Calu3 (cell line): ENCODE measurements around the gene OLFM1. TPM values are rescaled to one million over a fixed set of nuclear protein-coding genes. Genes with fewer than 3 reads are reported as not detected.

Experiments
- BruUV-seq: library from RNA; stranded (reverse); fragments of 400-500 nt; replicated peaks from 2 replicates; lab custom pipeline; 2021; lab: Mats Ljungman, UMichigan
- CTCF ChIA-PET: fragments of 300-600 bp; sonication (Branson Sonifier 250); formaldehyde crosslinking; loops from one replicate; lab custom pipeline; 2022; ENCODE audit warnings: antibody characterized with exemption; lab: Charles Lee
- DNase-seq: peaks from one replicate; pipeline ENCODE4 v3.0.0; 2022
- H3K27ac Mint-ChIP-seq: one replicate; pipeline ENCODE4 v1.8.0; 2022; ENCODE audit warnings: mixed read lengths; ENCODE audit not compliant: unreplicated experiment
- H3K27me3 Mint-ChIP-seq: one replicate; pipeline ENCODE4 v1.8.0; 2022; ENCODE audit warnings: mixed read lengths; ENCODE audit not compliant: unreplicated experiment
- H3K36me3 Mint-ChIP-seq: one replicate; pipeline ENCODE4 v1.8.0; 2022; ENCODE audit warnings: mild to moderate bottlenecking, moderate library complexity, mixed read lengths; ENCODE audit not compliant: insufficient read depth, unreplicated experiment
- H3K4me1 Mint-ChIP-seq: one replicate; pipeline ENCODE4 v1.8.0; 2022; ENCODE audit warnings: mild to moderate bottlenecking, low read depth, mixed read lengths; ENCODE audit not compliant: unreplicated experiment
- H3K4me3 Mint-ChIP-seq: one replicate; pipeline ENCODE4 v1.8.0; 2022; ENCODE audit warnings: mild to moderate bottlenecking, low read depth, moderate library complexity, mixed read lengths; ENCODE audit not compliant: unreplicated experiment
- H3K9me3 Mint-ChIP-seq: one replicate; pipeline ENCODE4 v1.8.0; 2022; ENCODE audit warnings: low read depth, mixed read lengths; ENCODE audit not compliant: unreplicated experiment
- intact Hi-C: fragments of 100-400 bp; cut with micrococcal nuclease; formaldehyde crosslinking; loops from one replicate; pipeline ENCODE4 v1.10.0; 2022; ENCODE audit not compliant: unreplicated experiment
- total RNA-seq: library from RNA; stranded (reverse); gene quantifications from 2 replicates; pipeline ENCODE4 v1.2.3, GENCODE V29; 2022
- TF ChIP-seq, protein P1 (sequence below): fragments of 200-600 bp; IDR thresholded peaks from one replicate; pipeline ENCODE4 v1.8.0; 2022; ENCODE audit warnings: antibody characterized with exemption; ENCODE audit not compliant: unreplicated experiment

The OLFM1 gene
- total RNA-seq, 1 experiment from 2014 or later: 5.5 TPM

DNA sequence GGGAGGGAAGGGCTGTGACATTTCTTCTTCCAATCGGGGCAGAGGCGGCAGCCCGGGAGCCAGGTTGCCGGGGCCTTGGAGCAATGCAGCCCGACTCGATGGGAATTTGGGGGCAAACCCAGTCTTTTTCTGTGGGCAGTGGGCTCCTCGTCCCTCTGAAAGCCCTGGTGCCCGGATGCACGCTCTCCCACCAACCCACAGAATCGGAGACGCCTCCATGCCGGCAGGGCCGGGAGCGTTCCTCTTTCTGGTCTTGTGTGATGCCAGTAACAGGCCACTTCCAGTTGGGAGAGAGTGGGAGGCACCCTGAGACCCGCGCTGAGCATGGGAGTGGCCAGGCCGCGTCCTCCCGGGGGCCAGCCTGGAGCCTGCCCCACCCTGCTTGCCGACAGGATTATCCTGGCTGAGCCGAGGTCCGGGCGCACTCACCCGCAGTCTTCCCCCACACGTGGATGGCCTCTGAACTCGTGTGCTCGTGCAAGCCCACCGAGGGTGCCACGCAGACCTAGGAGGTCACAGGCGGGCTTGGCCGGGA lies 17.8 kb downstream of the OLFM1 start:
- DNase-seq: no peak
- TF ChIP-seq, protein P1, sequence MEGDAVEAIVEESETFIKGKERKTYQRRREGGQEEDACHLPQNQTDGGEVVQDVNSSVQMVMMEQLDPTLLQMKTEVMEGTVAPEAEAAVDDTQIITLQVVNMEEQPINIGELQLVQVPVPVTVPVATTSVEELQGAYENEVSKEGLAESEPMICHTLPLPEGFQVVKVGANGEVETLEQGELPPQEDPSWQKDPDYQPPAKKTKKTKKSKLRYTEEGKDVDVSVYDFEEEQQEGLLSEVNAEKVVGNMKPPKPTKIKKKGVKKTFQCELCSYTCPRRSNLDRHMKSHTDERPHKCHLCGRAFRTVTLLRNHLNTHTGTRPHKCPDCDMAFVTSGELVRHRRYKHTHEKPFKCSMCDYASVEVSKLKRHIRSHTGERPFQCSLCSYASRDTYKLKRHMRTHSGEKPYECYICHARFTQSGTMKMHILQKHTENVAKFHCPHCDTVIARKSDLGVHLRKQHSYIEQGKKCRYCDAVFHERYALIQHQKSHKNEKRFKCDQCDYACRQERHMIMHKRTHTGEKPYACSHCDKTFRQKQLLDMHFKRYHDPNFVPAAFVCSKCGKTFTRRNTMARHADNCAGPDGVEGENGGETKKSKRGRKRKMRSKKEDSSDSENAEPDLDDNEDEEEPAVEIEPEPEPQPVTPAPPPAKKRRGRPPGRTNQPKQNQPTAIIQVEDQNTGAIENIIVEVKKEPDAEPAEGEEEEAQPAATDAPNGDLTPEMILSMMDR: no peak
- Mint-ChIP-seq H3K4me1 (no peaks in the 10 kb centered on the region), H3K4me3 (no peak overlapping the region), H3K27me3 (no peaks in the 10 kb centered on the region), H3K27ac (no peak overlapping the region), H3K36me3 (no peaks in the 10 kb centered on the region), H3K9me3 (no peaks in the 10 kb centered on the region)
- intact Hi-C loops: no loop called here
- CTCF ChIA-PET: no interaction called here
- no TSS peak for BruUV-seq

DNA sequence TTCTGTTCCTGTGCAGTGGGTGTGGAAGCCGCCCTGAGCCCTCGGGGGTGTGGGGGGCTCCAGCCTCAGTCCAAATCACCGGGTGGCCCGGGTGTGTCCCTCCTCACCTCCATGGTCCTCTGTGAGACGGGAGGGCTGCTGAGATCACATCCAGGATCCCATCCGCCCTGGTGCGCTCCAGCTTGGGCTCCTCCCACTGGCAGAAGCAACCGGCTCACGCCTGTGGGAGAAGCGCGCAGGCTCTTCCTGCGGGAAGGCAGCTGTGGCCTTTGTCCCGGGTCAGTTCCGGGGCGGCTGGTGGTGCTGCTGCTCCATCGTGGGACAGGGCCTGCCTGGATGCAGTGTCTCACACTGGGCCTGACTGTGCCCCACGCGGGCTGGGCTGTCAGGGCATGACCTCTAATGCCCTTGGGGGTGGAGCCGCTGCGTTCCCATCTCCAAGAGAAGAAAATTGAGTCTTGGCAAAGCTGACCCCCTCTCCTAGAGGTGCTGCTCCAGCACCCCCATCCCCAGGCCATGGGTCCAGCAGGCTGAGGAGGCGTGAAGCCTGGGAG lies 18.5 kb downstream of the OLFM1 start:
- TF ChIP-seq, protein P1: no peak
- H3K27me3 Mint-ChIP-seq: no peaks in the 10 kb centered on the region

DNA sequence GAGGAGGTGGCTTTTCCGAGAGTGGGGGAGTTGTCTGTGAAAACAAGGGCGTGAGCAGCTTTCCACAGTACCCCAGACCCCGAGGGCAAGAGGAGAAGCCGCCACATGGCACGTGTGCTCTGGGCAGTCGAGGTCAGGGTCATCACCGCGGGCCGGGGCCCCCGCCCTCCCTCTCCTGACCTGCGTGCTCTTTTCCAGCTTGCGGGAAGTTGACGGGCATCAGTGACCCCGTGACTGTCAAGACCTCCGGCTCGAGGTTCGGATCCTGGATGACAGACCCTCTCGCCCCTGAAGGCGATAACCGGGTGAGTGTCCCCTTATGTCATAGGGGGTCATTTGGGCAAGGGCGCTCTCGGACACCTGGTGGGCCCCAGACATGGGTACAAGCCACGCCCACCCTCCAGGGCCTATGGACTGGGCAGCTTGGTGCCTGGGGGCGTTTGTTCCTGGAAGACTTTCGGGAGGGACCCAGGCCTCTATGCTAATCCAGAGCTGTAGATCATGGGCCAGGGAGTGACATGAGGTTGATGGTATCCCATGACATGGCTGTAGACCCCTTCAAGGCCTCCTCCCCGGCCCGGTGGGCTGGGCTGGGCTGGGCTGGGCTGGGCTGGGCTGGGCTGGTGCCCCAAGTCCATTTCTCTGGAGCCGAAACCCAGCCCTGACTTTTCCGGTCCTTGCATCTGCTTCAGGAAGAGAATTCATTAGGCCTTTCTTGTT lies 19.2 kb downstream of the OLFM1 start:
- Mint-ChIP-seq H3K9me3 (no peaks in the 10 kb centered on the region), H3K36me3 (no peaks in the 10 kb centered on the region), H3K4me3 (no peak overlapping the region), H3K4me1 (no peaks in the 10 kb centered on the region), H3K27ac (no peak overlapping the region), H3K27me3 (no peaks in the 10 kb centered on the region)
- CTCF ChIA-PET: no interaction called here
- TF ChIP-seq, protein P1: no peak
- DNase-seq: no peak
- no TSS peak for BruUV-seq
- intact Hi-C loops: no loop called here

More for the DNA sequence above, 18.5 kb downstream of the OLFM1 start:
- no peak overlapping the region for H3K27ac Mint-ChIP-seq
- no TSS peak for BruUV-seq
- H3K9me3 Mint-ChIP-seq: no peaks in the 10 kb centered on the region
- intact Hi-C loops: no loop called here
- no peaks in the 10 kb centered on the region for H3K4me1 Mint-ChIP-seq
- DNase-seq: no peak
- CTCF ChIA-PET: no interaction called here
- no peak overlapping the region for H3K4me3 Mint-ChIP-seq
- no peaks in the 10 kb centered on the region for H3K36me3 Mint-ChIP-seq

DNA sequence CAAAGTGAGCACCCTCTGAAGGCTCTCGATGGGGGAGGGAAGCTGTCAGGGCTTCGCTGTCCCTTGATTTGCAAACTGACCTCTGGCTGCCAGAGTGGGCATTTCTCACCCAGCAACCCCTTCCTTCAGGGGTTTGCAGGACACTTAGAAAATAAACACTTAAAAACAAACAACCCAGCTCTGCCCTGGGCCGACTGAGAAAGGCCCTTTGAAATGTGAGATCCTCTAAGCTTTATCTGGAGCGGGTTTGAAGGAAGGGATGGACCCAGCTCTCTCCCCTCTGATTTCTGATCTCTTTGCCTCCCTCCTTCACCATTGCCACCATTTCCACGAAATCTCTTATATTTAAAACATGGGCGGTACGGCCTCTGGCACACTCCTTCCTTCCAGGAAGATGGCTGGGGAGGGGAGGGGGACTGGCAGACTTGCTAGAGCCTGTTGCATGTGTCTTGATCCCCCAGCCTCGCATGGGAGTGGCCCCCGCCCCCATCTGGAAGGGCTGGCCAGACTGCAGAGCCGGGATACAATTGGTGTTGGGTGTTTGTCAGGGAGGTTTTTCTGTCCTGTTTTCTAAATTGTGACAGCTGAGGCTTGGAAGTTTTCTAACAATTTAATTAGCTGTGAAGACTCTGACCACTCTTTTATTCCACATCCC lies 20.2 kb downstream of the OLFM1 start:
- Mint-ChIP-seq H3K27ac (no peak overlapping the region), H3K4me3 (no peak overlapping the region), H3K27me3 (no peaks in the 10 kb centered on the region), H3K9me3 (no peaks in the 10 kb centered on the region), H3K36me3 (no peaks in the 10 kb centered on the region), H3K4me1 (no peaks in the 10 kb centered on the region)
- TF ChIP-seq, protein P1: no peak
- no peak for DNase-seq
- intact Hi-C loops: no loop called here
- CTCF ChIA-PET: interaction anchor here (0.6 kb wide), 1 partner anchor 283 kb away, joined by 3 read pairs; no protein-coding TSS in a partner anchor
- no TSS peak for BruUV-seq
